IPS-18c (cell line): ENCODE results near the gene CHST12.
"Not testable (repeated sequence)": the region's sequence is repeated elsewhere in the genome, so short reads cannot be mapped to it uniquely, and the experiment has no call there.

Source experiments
- H3K4me3 ChIP-seq: 2 replicates; pipeline ENCODE4 v1.7.0; 2013; ENCODE audit warnings: low read depth, mild to moderate bottlenecking, low read length, moderate library complexity; ENCODE audit not compliant: insufficient read depth
- H3K9me3 ChIP-seq: one replicate; pipeline ENCODE4 v1.6.1; 2013; ENCODE audit warnings: mild to moderate bottlenecking, low read length, moderate library complexity; ENCODE audit not compliant: control insufficient read depth, insufficient read depth

CHST12 gene

GRCh38 chr7:2416650-2417049 is 13.2 kb downstream of the CHST12 start:
- H3K4me3 ChIP-seq: no peak overlapping the region
- H3K9me3 ChIP-seq: no peaks in the 10 kb centered on the region

DNA sequence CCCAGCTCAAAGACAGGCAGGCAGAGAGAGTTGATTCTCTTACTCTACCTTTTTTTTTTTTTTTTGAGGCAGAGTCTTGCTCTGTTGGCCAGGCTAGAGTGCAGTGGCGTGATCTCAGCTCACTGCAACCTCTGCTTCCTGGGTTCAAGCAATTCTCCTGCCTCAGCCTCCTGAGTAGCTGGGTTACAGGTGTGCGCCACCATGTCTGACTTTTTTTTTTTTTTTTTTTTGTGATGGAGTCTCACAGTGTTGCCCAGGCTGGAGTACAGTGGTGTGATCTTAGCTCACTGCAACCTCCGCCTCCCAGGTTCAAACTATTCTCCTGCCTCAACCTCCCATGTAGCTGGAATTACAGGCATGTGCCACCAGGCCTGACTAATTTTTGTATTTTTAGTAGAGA is 13.8 kb downstream of the CHST12 start:
- not testable (repeated sequence) for H3K9me3 ChIP-seq, H3K4me3 ChIP-seq

DNA sequence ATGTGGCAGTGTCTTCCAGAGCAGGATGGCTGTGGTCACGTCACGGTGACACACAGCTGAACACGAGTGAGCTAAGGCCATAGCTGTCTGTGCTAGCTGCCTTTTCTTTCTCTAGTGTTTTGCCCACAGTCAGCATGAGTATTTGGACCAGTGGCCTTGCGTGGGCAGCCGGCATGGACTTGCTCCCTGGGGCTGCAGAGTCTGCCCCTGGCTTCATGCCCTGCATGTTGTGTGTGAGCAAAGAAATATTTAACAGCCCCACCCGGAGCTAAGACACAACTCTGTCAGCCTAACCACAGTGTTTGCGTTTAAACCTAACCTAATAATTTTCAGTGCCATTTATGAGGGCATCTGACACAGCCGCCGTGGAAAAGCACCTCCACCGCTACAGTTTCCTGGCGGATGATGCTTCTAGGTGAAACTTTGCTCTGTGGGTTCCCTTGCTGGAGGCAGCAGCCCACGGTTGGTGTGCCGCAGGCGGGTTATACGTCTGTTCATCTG is 14.6 kb downstream of the CHST12 start:
- H3K4me3 ChIP-seq: no peak overlapping the region
- H3K9me3 ChIP-seq: no peaks in the 10 kb centered on the region

DNA sequence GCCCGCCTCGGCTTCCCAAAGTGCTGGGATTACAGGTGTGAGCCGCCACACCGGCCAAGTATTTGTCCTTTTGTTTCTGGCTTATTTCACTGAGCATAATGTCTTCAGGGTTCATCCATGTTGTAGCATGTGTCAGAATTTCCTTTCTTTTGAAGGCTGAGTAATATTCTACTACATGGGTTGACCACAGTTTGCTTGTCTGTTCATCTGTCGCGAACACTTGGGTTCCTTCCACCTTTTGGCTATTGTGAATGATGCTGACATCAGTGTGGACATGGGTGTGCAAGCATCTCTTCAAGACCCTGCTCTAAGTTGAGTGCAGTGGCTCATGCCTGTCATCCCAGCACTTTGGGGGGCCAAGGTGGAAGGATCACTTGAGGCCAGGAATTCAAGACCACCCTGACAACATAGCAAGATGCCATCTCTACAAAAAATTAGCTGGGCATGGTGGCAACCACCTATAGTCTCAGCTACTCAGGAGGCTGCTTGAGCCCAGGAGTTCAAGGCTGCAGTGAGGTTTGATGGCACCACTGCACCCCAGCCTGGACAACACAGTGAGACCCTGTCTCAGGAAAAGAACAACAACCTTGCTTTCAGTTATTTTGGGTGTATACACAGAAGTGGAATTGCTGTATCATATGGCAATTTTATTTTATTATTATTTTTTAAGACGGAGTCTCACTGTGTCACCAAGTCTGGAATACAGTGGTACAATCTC is 17.0 kb downstream of the CHST12 start:
- Histone ChIP-seq H3K9me3 (no peaks in the 10 kb centered on the region), H3K4me3 (no peak overlapping the region)

DNA sequence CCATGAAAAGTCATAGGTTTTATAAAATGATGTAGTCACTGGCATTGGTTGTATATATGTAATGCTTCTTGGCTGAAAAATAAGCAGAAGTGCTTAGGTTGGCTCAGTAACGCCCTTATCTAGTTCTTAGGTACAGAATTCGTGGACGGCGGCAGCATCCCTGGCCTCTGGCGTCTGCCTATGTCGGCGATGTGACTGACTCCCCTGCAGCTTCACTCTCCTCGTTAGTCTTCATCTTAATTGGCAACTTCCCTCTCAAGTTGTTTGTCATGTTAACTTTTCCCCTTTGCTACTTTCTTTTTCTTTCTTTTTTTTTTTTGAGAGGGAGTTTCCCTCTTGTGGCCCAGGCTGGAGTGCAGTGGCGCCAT is 18.5 kb downstream of the CHST12 start:
- no peaks in the 10 kb centered on the region for H3K9me3 ChIP-seq

GRCh38 chr7:2425749-2426148 is 22.3 kb downstream of the CHST12 start:
- no peak overlapping the region for H3K4me3 ChIP-seq
- H3K9me3 ChIP-seq: no peaks in the 10 kb centered on the region

More for the DNA sequence above, 18.5 kb downstream of the CHST12 start:
- no peak overlapping the region for H3K4me3 ChIP-seq

GRCh38 chr7:2431260-2431867 is 28.0 kb downstream of the CHST12 start:
- H3K4me3 ChIP-seq: no peak overlapping the region
- no peaks in the 10 kb centered on the region for H3K9me3 ChIP-seq

- H3K4me3 ChIP-seq: no peak overlapping the region
- H3K9me3 ChIP-seq: no peaks in the 10 kb centered on the region
These were observed 29.7 kb downstream of the CHST12 start for GRCh38 chr7:2432910-2433712.

GRCh38 chr7:2433713-2434550 is 30.5 kb downstream of the CHST12 start:
- Histone ChIP-seq H3K4me3 (no peak overlapping the region), H3K9me3 (no peaks in the 10 kb centered on the region)

- Histone ChIP-seq H3K4me3 (no peak overlapping the region), H3K9me3 (no peaks in the 10 kb centered on the region)
These were observed 31.7 kb downstream of the CHST12 start for GRCh38 chr7:2435146-2435545.

DNA sequence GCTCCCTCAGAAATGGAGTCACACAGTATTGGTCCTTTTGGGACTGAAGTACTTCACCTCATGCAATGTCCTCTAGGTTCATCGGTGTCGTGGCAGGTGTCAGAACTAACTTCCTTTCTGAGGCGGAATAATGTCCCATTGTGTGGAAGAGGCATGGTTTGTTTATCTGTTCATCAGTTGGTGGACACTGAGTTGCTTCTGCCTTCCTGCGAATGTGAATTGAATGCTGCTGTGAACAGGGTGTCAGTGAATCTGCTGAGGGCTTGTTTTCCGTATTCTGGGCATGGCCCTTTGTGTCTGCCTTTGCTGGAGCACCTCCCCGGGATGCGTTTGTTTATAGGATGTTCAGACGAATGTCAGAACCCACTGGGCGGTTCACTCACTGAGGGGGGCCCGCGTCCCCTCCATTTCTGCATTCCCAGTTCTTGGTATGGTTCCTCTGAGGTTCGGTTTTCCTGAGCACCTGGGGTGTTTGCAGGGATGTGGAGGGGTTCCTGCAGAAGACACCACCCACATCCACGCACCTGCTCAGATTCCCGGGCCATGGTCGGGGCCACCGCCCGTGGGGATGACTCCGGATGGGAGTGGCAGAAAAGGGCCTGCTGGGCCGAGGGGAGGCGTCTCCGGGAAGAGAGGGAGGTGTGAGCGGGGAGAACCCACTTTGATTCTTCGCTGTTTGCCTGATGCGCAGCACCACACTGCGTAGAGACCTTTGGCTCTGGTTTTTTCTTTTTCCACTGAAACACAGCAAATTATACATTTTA is 33.1 kb downstream of the CHST12 start:
- Histone ChIP-seq H3K9me3 (no peaks in the 10 kb centered on the region), H3K4me3 (no peak overlapping the region)

GRCh38 chr7:2437136-2437535 is 33.7 kb downstream of the CHST12 start:
- Histone ChIP-seq H3K9me3 (peaks cover under 1% of the 10 kb centered on the region), H3K4me3 (no peak overlapping the region)

DNA sequence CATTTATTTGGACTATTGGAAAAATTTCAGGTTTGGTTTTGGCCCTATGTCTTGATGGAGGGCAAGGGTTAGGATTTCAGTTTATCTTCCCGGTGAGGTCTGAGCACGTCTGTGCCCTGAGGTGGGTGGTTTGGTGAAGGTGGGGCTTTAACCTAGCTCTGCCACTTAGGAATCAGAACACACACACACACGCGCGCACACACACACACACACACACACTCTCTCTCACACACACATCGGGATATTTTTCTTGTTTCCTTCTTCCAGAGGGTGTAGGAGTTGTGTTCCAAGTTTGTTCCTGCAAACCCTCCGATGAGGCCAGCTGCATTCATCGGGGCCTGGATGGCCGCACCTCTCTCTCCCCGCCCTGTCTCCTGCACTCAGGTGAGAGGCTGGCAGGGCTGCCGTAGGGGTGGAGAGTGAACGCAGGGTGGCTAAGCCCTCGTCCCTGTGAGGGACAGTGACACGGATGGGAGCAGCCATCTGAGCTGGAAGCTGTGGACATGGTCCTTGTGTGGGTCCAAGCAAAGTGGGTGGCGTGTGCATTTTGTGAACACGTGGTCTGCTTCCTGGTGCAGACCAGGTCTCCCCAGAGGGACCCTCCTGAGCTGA is 34.2 kb downstream of the CHST12 start:
- peaks cover 6% of the 10 kb centered on the region for H3K9me3 ChIP-seq

DNA sequence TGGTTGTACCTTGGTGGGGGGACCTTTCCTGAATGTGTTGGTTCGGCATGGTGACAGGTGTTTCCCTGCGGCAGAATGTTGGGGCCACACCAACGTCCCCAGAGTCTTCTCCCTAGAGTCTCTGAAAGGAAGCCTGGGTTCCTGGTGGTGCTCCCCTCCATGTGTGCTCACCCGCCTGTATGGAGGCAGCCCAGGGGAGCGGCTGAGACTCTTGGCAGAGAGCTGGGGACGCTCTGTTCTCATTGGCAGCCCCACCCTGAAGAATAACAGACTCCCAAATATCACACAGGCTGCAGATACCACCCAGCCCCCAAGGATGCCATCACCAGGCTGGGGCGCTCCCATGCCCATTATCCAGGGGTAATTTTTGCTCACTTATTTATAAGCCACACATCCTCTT is 34.8 kb downstream of the CHST12 start:
- Histone ChIP-seq H3K4me3 (no peak overlapping the region), H3K9me3 (peaks cover 8% of the 10 kb centered on the region)

More for the DNA sequence above, 34.2 kb downstream of the CHST12 start:
- no peak overlapping the region for H3K4me3 ChIP-seq

DNA sequence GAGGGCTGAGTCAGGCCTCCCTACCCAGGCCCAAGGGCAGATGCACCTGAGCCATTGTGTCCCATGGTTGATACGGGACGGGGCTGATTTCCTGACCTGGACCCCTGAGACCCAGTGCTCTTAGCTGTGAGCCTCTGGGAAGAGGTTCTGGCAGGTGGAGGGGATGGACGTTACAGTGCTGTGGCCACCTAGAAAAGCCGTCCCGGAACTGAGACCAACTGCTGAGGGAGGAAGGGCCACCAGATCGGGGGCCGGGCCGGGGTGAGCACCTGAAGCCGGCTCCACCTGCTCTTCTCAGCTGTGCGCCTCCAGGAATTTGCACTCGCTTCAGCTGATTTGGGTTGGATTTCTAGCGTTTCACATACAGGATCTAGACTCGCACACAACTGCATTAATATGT is 35.4 kb downstream of the CHST12 start:
- Histone ChIP-seq H3K4me3 (no peak overlapping the region), H3K9me3 (peaks cover 8% of the 10 kb centered on the region)

GRCh38 chr7:2440608-2441245 is 37.3 kb downstream of the CHST12 start:
- Histone ChIP-seq H3K4me3 (no peak overlapping the region), H3K9me3 (peaks cover 8% of the 10 kb centered on the region)
